ENCODE results near the gene CHI3L2. TPM values are rescaled to one million over a fixed set of nuclear protein-coding genes. Genes with fewer than 3 reads are reported as not detected.

CHI3L2 gene
- total RNA-seq, 1 donor from 2014 or later = not detected

GRCh38 chr1:111247125-111247838 lies 19.8 kb downstream of the CHI3L2 start:
- H3K27ac Mint-ChIP-seq (ENCODE audit: unreplicated experiment) = no peak overlapping the region
- DNase-seq (ENCODE audit: low spot score) = no peak
- H3K36me3 Mint-ChIP-seq (ENCODE audit: low read depth) = no peaks in the 10 kb centered on the region
- H3K4me1 Mint-ChIP-seq (ENCODE audit: low read depth) = no peaks in the 10 kb centered on the region
- no peak for TF ChIP-seq CTCF (IDR thresholded peaks at IDR 0.05)
- no peak overlapping the region for H3K4me3 Mint-ChIP-seq (ENCODE audit: unreplicated experiment)
- no peaks in the 10 kb centered on the region for H3K9me3 Mint-ChIP-seq (ENCODE audit: low read depth)
- peaks cover 8% of the 10 kb centered on the region for H3K27me3 Mint-ChIP-seq (ENCODE audit: low read depth)

DNA sequence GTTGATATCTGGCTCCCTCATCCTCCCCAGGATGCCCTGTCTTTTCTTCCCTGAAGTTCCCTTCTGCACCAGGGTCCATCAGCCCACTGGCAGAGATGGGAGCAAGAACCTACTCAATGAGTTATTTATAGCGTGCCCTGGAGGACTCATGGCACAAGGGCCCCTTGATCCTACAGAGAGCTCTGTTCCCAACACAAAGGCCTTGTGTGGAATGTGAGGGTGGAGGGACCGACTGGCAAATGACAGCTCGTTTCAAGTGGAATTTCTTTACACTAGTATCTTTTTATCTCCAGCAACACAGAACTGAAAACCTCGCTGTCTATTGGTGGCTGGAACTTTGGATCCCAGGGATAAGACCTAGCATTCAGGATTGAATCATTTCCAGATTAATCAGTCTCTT lies 22.4 kb downstream of the CHI3L2 start:
- Mint-ChIP-seq H3K27me3 (ENCODE audit: low read depth) (peaks cover 15% of the 10 kb centered on the region), H3K36me3 (ENCODE audit: low read depth) (no peaks in the 10 kb centered on the region), H3K9me3 (ENCODE audit: low read depth) (no peaks in the 10 kb centered on the region)

DNA sequence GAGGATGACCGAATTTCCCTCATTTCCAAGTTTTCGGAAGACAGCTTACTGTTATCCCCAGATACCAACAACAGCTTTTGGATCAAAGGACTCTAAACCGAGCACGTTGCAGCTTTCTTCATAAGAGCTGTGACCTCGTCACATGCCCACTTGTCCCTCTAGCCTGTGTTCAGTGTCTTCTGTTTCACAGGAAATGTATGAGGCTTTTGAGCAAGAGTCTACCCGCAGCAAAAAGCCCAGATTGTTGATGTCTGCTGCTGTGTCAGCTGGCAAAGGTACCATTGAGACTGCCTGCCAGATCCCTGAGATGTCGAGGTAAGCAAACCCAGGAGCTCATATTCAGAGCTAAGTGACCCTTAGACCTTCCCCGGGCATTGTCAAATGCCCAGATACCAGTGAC lies 24.1 kb downstream of the CHI3L2 start:
- no peaks in the 10 kb centered on the region for H3K36me3 Mint-ChIP-seq (ENCODE audit: low read depth)
- no peaks in the 10 kb centered on the region for H3K9me3 Mint-ChIP-seq (ENCODE audit: low read depth)
- TF ChIP-seq CTCF (IDR thresholded peaks at IDR 0.05) = no peak
- H3K4me3 Mint-ChIP-seq (ENCODE audit: unreplicated experiment) = no peak overlapping the region
- H3K4me1 Mint-ChIP-seq (ENCODE audit: low read depth) = no peaks in the 10 kb centered on the region
- DNase-seq (ENCODE audit: low spot score) = no peak
- no peak overlapping the region for H3K27ac Mint-ChIP-seq (ENCODE audit: unreplicated experiment)
- peaks cover 27% of the 10 kb centered on the region for H3K27me3 Mint-ChIP-seq (ENCODE audit: low read depth)

More for the DNA sequence above, 22.4 kb downstream of the CHI3L2 start:
- Mint-ChIP-seq H3K4me1 (ENCODE audit: low read depth) (no peaks in the 10 kb centered on the region), H3K4me3 (ENCODE audit: unreplicated experiment) (no peak overlapping the region), H3K27ac (ENCODE audit: unreplicated experiment) (no peak overlapping the region)
- no peak for DNase-seq (ENCODE audit: low spot score)
- TF ChIP-seq CTCF (IDR thresholded peaks at IDR 0.05) = no peak

- no peak overlapping the region for H3K4me3 Mint-ChIP-seq (ENCODE audit: unreplicated experiment)
- peaks cover 29% of the 10 kb centered on the region for H3K27me3 Mint-ChIP-seq (ENCODE audit: low read depth)
- no peak for DNase-seq (ENCODE audit: low spot score)
- H3K36me3 Mint-ChIP-seq (ENCODE audit: low read depth) = no peaks in the 10 kb centered on the region
- H3K9me3 Mint-ChIP-seq (ENCODE audit: low read depth) = no peaks in the 10 kb centered on the region
- no peak for TF ChIP-seq CTCF (IDR thresholded peaks at IDR 0.05)
- H3K27ac Mint-ChIP-seq (ENCODE audit: unreplicated experiment) = no peak overlapping the region
- H3K4me1 Mint-ChIP-seq (ENCODE audit: low read depth) = no peaks in the 10 kb centered on the region
Measured at GRCh38 chr1:111252786-111253185, 25.3 kb downstream of the CHI3L2 start.

DNA sequence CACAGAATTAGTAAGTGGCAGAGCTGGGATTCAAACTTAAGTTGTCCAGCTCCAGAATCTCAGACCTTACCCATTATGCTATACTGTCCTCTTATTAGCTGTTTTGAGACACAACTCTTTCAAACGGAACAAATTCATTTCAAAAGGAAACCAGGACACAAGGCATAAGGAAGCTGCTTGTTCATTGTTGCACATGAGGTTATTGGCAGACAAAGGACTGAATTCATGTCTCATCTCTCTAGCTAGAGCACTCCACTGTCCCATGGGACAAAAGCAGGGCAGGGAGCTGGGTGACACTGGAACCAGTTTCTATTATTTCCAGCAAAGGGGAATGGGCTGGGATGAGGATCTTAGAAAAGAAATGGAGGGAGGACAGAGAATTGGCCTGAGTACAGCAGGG lies 26.4 kb downstream of the CHI3L2 start:
- Mint-ChIP-seq H3K27me3 (ENCODE audit: low read depth) (peaks cover 29% of the 10 kb centered on the region), H3K4me3 (ENCODE audit: unreplicated experiment) (no peak overlapping the region), H3K27ac (ENCODE audit: unreplicated experiment) (no peak overlapping the region), H3K9me3 (ENCODE audit: low read depth) (no peaks in the 10 kb centered on the region), H3K36me3 (ENCODE audit: low read depth) (no peaks in the 10 kb centered on the region), H3K4me1 (ENCODE audit: low read depth) (no peaks in the 10 kb centered on the region)
- TF ChIP-seq CTCF (IDR thresholded peaks at IDR 0.05) = no peak
- DNase-seq (ENCODE audit: low spot score) = no peak
